Measurements from ENCODE around the gene AK3.

GRCh38 chr9:4691795-4692194 lies 49.2 kb downstream of the AK3 start:
- TF ChIP-seq CTCF (IDR thresholded peaks at IDR 0.05; ENCODE audit: borderline replicate concordance, extremely low read depth, low read length, poor library complexity, severe bottlenecking) (no peak), EZH2 (IDR thresholded peaks at IDR 0.05; ENCODE audit: borderline replicate concordance, low read depth, low read length, severe bottlenecking) (no peak)
